PC-3 (cell line): Measurements from ENCODE around the gene HCFC1R1.

ENCODE experiments used
- CTCF ChIP-seq: fragments of 300-600 bp; sonication (generic); conservative IDR thresholded peaks from 2 replicates; pipeline ENCODE4 v1.5.1; 2017; ENCODE audit warnings: antibody characterized with exemption, low read depth, mild to moderate bottlenecking, low read length
- EZH2 ChIP-seq: fragments of 300-600 bp; sonication (generic); IDR thresholded peaks from one replicate; pipeline ENCODE4 v1.6.1; 2017; ENCODE audit warnings: antibody characterized with exemption, mild to moderate bottlenecking, low read length; ENCODE audit not compliant: unreplicated experiment

GRCh38 chr16:3026609-3027488 lies 3.1 kb upstream of the HCFC1R1 start:
- TF ChIP-seq CTCF (no peak), EZH2 (no peak)
